Suprapubic skin (tissue), 4 donors: Measurements from ENCODE around the gene ABHD10. TPM values are rescaled to one million over a fixed set of nuclear protein-coding genes. Genes with fewer than 3 reads are reported as not detected.

Experiments
- DNase-seq, 2 donors: peaks; one replicate each; pipeline ENCODE4 v3.0.0-alpha.2; 2019; ENCODE audit warnings: low spot score in 2 of 2
- H3K27ac ChIP-seq: fragments of 200-600 bp; sonication (generic); one replicate; pipeline ENCODE4 v1.5.1; 2019
- H3K27me3 ChIP-seq: fragments of 200-600 bp; sonication (generic); one replicate; pipeline ENCODE4 v1.5.1; 2019
- H3K36me3 ChIP-seq: fragments of 200-600 bp; sonication (generic); one replicate; pipeline ENCODE4 v1.5.1; 2019
- H3K4me1 ChIP-seq: fragments of 200-600 bp; sonication (generic); one replicate; pipeline ENCODE4 v1.5.1; 2019
- H3K4me3 ChIP-seq: fragments of 200-600 bp; sonication (generic); one replicate; pipeline ENCODE4 v1.5.1; 2019; ENCODE audit warnings: mild to moderate bottlenecking
- H3K9me3 ChIP-seq: fragments of 200-600 bp; sonication (generic); one replicate; pipeline ENCODE4 v1.5.1; 2019
- CTCF ChIP-seq, 2 donors: fragments of 200-600 bp in 1 of 2; fragments of 450-650 bp in 1 of 2; sonication (generic) in 1 of 2; IDR thresholded peaks; one replicate each; pipeline ENCODE4 v1.5.1; 2016 to 2019; ENCODE audit warnings: antibody characterized with exemption in 2 of 2, mild to moderate bottlenecking in 1 of 2, moderate library complexity in 1 of 2
- EP300 ChIP-seq: sonication (generic); formaldehyde crosslinking; IDR thresholded peaks from one replicate; pipeline ENCODE4 v1.6.1; 2017; ENCODE audit warnings: antibody characterized with exemption
- POLR2A ChIP-seq, 2 donors: fragments of 450-650 bp; IDR thresholded peaks; one replicate each; pipeline ENCODE4 v1.6.1; 2017; ENCODE audit warnings: antibody characterized with exemption in 2 of 2, mild to moderate bottlenecking in 2 of 2, moderate library complexity in 2 of 2
- POLR2AphosphoS5 ChIP-seq, 3 donors: sonication (generic); formaldehyde crosslinking; IDR thresholded peaks; one replicate each; pipeline ENCODE4 v1.6.1; 2017; ENCODE audit warnings: antibody characterized with exemption in 3 of 3
- WGBS: methylation state at CpG from one replicate; pipeline ENCODE4 v1.1.5; 2018; 5-methylcytosine and 5-hydroxymethylcytosine counted together
- total RNA-seq, 4 donors: library from RNA; depleted of rRNA; stranded (reverse); fragments of >200 nt; gene quantifications; one replicate each; pipeline ENCODE4 v1.1.0, GENCODE V29; 2016

The ABHD10 gene
- total RNA-seq, 4 donors from 2014 or later, result 10.7 to 17.0 (median 12.7) TPM

- no peaks in the 10 kb centered on the region for H3K9me3 ChIP-seq
Observed at GRCh38 chr3:112004669-112005068, 25.8 kb downstream of the ABHD10 start.

GRCh38 chr3:112005091-112005672 is 26.4 kb downstream of the ABHD10 start:
- H3K4me1 ChIP-seq, result no peaks in the 10 kb centered on the region
- 97% methylated on average over 4 of the region's 4 CpGs for WGBS
- TF ChIP-seq POLR2AphosphoS5 (IDR thresholded peaks at IDR 0.05), result no peak
- TF ChIP-seq POLR2A (IDR thresholded peaks at IDR 0.05), result no peak
- no peak for TF ChIP-seq CTCF (IDR thresholded peaks at IDR 0.05)
- no peak for TF ChIP-seq EP300
- no peaks in the 10 kb centered on the region for H3K9me3 ChIP-seq
- no peaks in the 10 kb centered on the region for H3K27me3 ChIP-seq
- no peak overlapping the region for H3K27ac ChIP-seq
- H3K4me3 ChIP-seq, result no peak overlapping the region
- H3K36me3 ChIP-seq, result no peaks in the 10 kb centered on the region
- no peak for DNase-seq

More at GRCh38 chr3:112004669-112005068, 25.8 kb downstream of the ABHD10 start:
- H3K27ac ChIP-seq, result no peak overlapping the region
- WGBS, result 88% methylated on average over 2 of the region's 2 CpGs
- H3K4me3 ChIP-seq, result no peak overlapping the region
- no peaks in the 10 kb centered on the region for H3K27me3 ChIP-seq
- no peaks in the 10 kb centered on the region for H3K4me1 ChIP-seq
- no peak for DNase-seq
- TF ChIP-seq EP300 (no peak), CTCF (IDR thresholded peaks at IDR 0.05) (no peak), POLR2A (IDR thresholded peaks at IDR 0.05) (no peak)
- H3K36me3 ChIP-seq, result no peaks in the 10 kb centered on the region

- DNase-seq, result no peak
- Histone ChIP-seq H3K36me3 (no peaks in the 10 kb centered on the region), H3K4me3 (no peak overlapping the region), H3K27me3 (no peaks in the 10 kb centered on the region), H3K4me1 (no peaks in the 10 kb centered on the region), H3K27ac (no peak overlapping the region), H3K9me3 (no peaks in the 10 kb centered on the region)
- TF ChIP-seq POLR2AphosphoS5 (IDR thresholded peaks at IDR 0.05), result no peak
- no peak for TF ChIP-seq EP300
- TF ChIP-seq CTCF (IDR thresholded peaks at IDR 0.05), result no peak
- TF ChIP-seq POLR2A (IDR thresholded peaks at IDR 0.05), result no peak
- 9% methylated on average over 1 of the region's 1 CpG for WGBS
Observed at GRCh38 chr3:112007633-112008032, 28.8 kb downstream of the ABHD10 start.

GRCh38 chr3:112009670-112010069 is 30.8 kb downstream of the ABHD10 start:
- no peak for TF ChIP-seq CTCF (IDR thresholded peaks at IDR 0.05)
- no peak for TF ChIP-seq POLR2AphosphoS5 (IDR thresholded peaks at IDR 0.05)
- no peak for TF ChIP-seq POLR2A (IDR thresholded peaks at IDR 0.05)
- no peak for TF ChIP-seq EP300
- peaks cover 6% of the 10 kb centered on the region for H3K4me1 ChIP-seq
- H3K27me3 ChIP-seq, result no peaks in the 10 kb centered on the region
- H3K9me3 ChIP-seq, result no peaks in the 10 kb centered on the region
- no peak overlapping the region for H3K27ac ChIP-seq
- no peak for DNase-seq
- no peak overlapping the region for H3K4me3 ChIP-seq
- no peaks in the 10 kb centered on the region for H3K36me3 ChIP-seq
- WGBS, result 90% methylated on average over 2 of the region's 2 CpGs

GRCh38 chr3:112010636-112011035 is 31.8 kb downstream of the ABHD10 start:
- TF ChIP-seq POLR2A (IDR thresholded peaks at IDR 0.05) (no peak), CTCF (IDR thresholded peaks at IDR 0.05) (no peak), EP300 (no peak), POLR2AphosphoS5 (IDR thresholded peaks at IDR 0.05) (no peak)
- peaks cover 6% of the 10 kb centered on the region for H3K4me1 ChIP-seq
- no peak for DNase-seq
- H3K27ac ChIP-seq, result no peak overlapping the region
- H3K27me3 ChIP-seq, result no peaks in the 10 kb centered on the region
- no peaks in the 10 kb centered on the region for H3K9me3 ChIP-seq
- 79% methylated on average over 3 of the region's 3 CpGs for WGBS
- H3K4me3 ChIP-seq, result no peak overlapping the region
- H3K36me3 ChIP-seq, result no peaks in the 10 kb centered on the region
